Neural cell (in vitro differentiated cells): ENCODE results near the gene SLC26A2. TPM values are rescaled to one million over a fixed set of nuclear protein-coding genes. Genes with fewer than 3 reads are reported as not detected.

Source experiments
- H2AFZ ChIP-seq: fragments of 200-600, 300-800 bp; sonication (generic), shearing (Covaris generic); 2 replicates; pipeline ENCODE4 v1.6.0; 2014; ENCODE audit warnings: low read depth, mild to moderate bottlenecking, antibody characterized with exemption, low read length, moderate library complexity
- H3F3A ChIP-seq: fragments of 200-600 bp; shearing (Covaris generic); 2 replicates; pipeline ENCODE4 v1.6.1; 2016; ENCODE audit warnings: mild to moderate bottlenecking, moderate library complexity, mixed read lengths, antibody characterized with exemption, low read length; ENCODE audit not compliant: insufficient read depth, poor library complexity, severe bottlenecking
- H3K27ac ChIP-seq: fragments of 200-600, 300-800 bp; sonication (generic), shearing (Covaris generic); 2 replicates; pipeline ENCODE4 v1.5.1; 2014; ENCODE audit warnings: mild to moderate bottlenecking, low read length, moderate library complexity
- H3K27me3 ChIP-seq: fragments of 300-800, 200-600 bp; sonication (generic), shearing (Covaris generic); 2 replicates; pipeline ENCODE4 v1.6.0; 2014; ENCODE audit warnings: mild to moderate bottlenecking, low read depth, low read length, moderate library complexity; ENCODE audit not compliant: insufficient read depth
- H3K36me3 ChIP-seq: fragments of 300-800, 200-600 bp; sonication (generic), shearing (Covaris generic); 2 replicates; pipeline ENCODE4 v1.5.1; 2014; ENCODE audit warnings: mild to moderate bottlenecking, antibody characterized with exemption, low read length, moderate library complexity; ENCODE audit not compliant: insufficient read depth
- H3K4me2 ChIP-seq: fragments of 300-800, 200-600 bp; sonication (generic), shearing (Covaris generic); 2 replicates; pipeline ENCODE4 v1.6.0; 2014; ENCODE audit warnings: mild to moderate bottlenecking, low read length
- H3K4me3 ChIP-seq: fragments of 300-800, 200-600 bp; sonication (generic), shearing (Covaris generic); 2 replicates; pipeline ENCODE4 v1.5.1; 2014; ENCODE audit warnings: mild to moderate bottlenecking, low read length, moderate library complexity
- H3K79me2 ChIP-seq: fragments of 200-600 bp; shearing (Covaris generic); replicated peaks from 2 replicates; pipeline ENCODE4 v1.6.0; 2014; ENCODE audit warnings: mild to moderate bottlenecking, low read length, moderate library complexity; ENCODE audit not compliant: insufficient read depth
- H3K9ac ChIP-seq: fragments of 300-800, 200-600 bp; sonication (generic), shearing (Covaris generic); 2 replicates; pipeline ENCODE4 v1.6.1; 2016; ENCODE audit warnings: mild to moderate bottlenecking, low read length, mixed read lengths
- H3K9me2 ChIP-seq: fragments of 200-600 bp; shearing (Covaris generic); 2 replicates; pipeline ENCODE4 v1.6.1; 2016; ENCODE audit warnings: mild to moderate bottlenecking, low read length, mixed read lengths; ENCODE audit not compliant: insufficient read depth
- H3K9me3 ChIP-seq: fragments of 200-600, 300-800 bp; sonication (generic), shearing (Covaris generic); 2 replicates; pipeline ENCODE4 v1.6.1; 2016; ENCODE audit warnings: mild to moderate bottlenecking, mixed run types, low read length, moderate library complexity, mixed read lengths
- H4K20me1 ChIP-seq: fragments of 200-600 bp; shearing (Covaris generic); 2 replicates; pipeline ENCODE4 v1.6.1; 2016; ENCODE audit warnings: mild to moderate bottlenecking, mixed run types; ENCODE audit not compliant: insufficient read depth
- EP300 ChIP-seq: fragments of 450-650 bp; conservative IDR thresholded peaks from 2 replicates; pipeline ENCODE4 v1.6.1; 2014; ENCODE audit warnings: antibody characterized with exemption, mild to moderate bottlenecking, moderate library complexity; ENCODE audit not compliant: poor library complexity, severe bottlenecking
- EZH2 ChIP-seq: fragments of 200-600, 300-800 bp; shearing (Covaris generic), sonication (generic); IDR thresholded peaks from 2 replicates; pipeline ENCODE4 v1.6.1; 2014; ENCODE audit warnings: antibody characterized with exemption, low read length, borderline replicate concordance, mild to moderate bottlenecking; ENCODE audit not compliant: insufficient read depth, poor library complexity, severe bottlenecking
- MXI1 ChIP-seq: fragments of 450-650 bp; conservative IDR thresholded peaks from 2 replicates; pipeline ENCODE4 v1.6.1; 2014; ENCODE audit warnings: antibody characterized with exemption, mild to moderate bottlenecking; ENCODE audit not compliant: poor library complexity, severe bottlenecking
- POLR2AphosphoS5 ChIP-seq: IDR thresholded peaks from 2 replicates; pipeline ENCODE4 v1.6.1; 2012
- RAD21 ChIP-seq: fragments of 450-650 bp; conservative IDR thresholded peaks from 2 replicates; pipeline ENCODE4 v1.6.1; 2014; ENCODE audit warnings: antibody characterized with exemption, mild to moderate bottlenecking, moderate library complexity
- SMC3 ChIP-seq: fragments of 450-650 bp; conservative IDR thresholded peaks from 2 replicates; pipeline ENCODE4 v1.6.1; 2014; ENCODE audit warnings: antibody characterized with exemption, mild to moderate bottlenecking, moderate library complexity; ENCODE audit not compliant: poor library complexity
- TAF1 ChIP-seq: IDR thresholded peaks from 2 replicates; pipeline ENCODE4 v1.6.1; 2012; ENCODE audit warnings: low read depth
- polyA plus RNA-seq: library from polyadenylated mRNA; depleted of rRNA; stranded (reverse); fragments of >200 nt; gene quantifications from 2 replicates; pipeline ENCODE4 v1.2.3, GENCODE V29; 2014
- TF ChIP-seq, protein P1 (sequence below): IDR thresholded peaks from 2 replicates; pipeline ENCODE4 v1.6.1; 2012; ENCODE audit warnings: borderline replicate concordance
- TF ChIP-seq, protein P2 (sequence below): fragments of 450-650 bp; IDR thresholded peaks from 2 replicates; pipeline ENCODE4 v1.5.1; 2014; ENCODE audit warnings: antibody characterized with exemption, mild to moderate bottlenecking, moderate library complexity; ENCODE audit not compliant: poor library complexity, severe bottlenecking

The SLC26A2 gene
- polyA plus RNA-seq, 1 donor from 2014 or later = 5.4 TPM

DNA sequence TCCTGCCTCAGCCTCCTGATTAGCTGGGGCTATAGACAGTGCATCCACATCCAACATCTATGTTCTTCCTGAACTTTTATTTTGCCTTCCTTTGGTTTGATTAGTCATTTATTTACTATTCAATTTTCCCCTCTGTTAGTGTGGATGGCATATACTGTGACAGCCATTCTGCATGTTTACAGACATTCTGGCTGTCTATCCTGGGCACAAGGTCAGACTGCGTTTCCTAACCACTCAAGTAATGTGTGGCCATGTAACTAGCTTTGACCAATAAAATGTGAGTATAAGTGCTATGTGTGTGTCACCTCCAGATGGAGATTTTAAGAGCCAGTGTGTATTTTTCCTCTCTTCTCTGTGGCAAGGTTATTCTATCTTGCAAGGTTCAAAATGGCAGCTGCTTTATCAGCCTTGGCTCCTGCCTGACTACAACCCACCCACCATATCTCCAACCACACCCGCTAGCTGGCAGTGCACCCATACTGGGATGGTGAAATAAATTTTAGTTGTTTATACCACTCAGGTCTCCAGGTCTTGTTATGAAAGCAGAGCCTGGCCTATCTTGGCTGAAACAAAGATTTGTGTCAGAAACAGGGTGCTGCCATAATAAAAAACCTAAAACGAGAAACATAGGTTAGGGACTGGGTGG lies 48.2 kb upstream of the SLC26A2 start:
- no peak for TF ChIP-seq TAF1
- TF ChIP-seq, protein P1, sequence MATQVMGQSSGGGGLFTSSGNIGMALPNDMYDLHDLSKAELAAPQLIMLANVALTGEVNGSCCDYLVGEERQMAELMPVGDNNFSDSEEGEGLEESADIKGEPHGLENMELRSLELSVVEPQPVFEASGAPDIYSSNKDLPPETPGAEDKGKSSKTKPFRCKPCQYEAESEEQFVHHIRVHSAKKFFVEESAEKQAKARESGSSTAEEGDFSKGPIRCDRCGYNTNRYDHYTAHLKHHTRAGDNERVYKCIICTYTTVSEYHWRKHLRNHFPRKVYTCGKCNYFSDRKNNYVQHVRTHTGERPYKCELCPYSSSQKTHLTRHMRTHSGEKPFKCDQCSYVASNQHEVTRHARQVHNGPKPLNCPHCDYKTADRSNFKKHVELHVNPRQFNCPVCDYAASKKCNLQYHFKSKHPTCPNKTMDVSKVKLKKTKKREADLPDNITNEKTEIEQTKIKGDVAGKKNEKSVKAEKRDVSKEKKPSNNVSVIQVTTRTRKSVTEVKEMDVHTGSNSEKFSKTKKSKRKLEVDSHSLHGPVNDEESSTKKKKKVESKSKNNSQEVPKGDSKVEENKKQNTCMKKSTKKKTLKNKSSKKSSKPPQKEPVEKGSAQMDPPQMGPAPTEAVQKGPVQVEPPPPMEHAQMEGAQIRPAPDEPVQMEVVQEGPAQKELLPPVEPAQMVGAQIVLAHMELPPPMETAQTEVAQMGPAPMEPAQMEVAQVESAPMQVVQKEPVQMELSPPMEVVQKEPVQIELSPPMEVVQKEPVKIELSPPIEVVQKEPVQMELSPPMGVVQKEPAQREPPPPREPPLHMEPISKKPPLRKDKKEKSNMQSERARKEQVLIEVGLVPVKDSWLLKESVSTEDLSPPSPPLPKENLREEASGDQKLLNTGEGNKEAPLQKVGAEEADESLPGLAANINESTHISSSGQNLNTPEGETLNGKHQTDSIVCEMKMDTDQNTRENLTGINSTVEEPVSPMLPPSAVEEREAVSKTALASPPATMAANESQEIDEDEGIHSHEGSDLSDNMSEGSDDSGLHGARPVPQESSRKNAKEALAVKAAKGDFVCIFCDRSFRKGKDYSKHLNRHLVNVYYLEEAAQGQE = no peak
- H3K4me2 ChIP-seq = no peak overlapping the region
- H3K79me2 ChIP-seq = no peaks in the 10 kb centered on the region
- H2AFZ ChIP-seq = no peak overlapping the region
- H3K27ac ChIP-seq = no peak overlapping the region
- no peak overlapping the region for H3K4me3 ChIP-seq
- no peaks in the 10 kb centered on the region for H3K9me2 ChIP-seq
- H4K20me1 ChIP-seq = no peaks in the 10 kb centered on the region
- H3K27me3 ChIP-seq = no peaks in the 10 kb centered on the region
- H3K9ac ChIP-seq = no peak overlapping the region
- no peaks in the 10 kb centered on the region for H3K9me3 ChIP-seq
- H3K36me3 ChIP-seq = no peaks in the 10 kb centered on the region
- no peaks in the 10 kb centered on the region for H3F3A ChIP-seq

DNA sequence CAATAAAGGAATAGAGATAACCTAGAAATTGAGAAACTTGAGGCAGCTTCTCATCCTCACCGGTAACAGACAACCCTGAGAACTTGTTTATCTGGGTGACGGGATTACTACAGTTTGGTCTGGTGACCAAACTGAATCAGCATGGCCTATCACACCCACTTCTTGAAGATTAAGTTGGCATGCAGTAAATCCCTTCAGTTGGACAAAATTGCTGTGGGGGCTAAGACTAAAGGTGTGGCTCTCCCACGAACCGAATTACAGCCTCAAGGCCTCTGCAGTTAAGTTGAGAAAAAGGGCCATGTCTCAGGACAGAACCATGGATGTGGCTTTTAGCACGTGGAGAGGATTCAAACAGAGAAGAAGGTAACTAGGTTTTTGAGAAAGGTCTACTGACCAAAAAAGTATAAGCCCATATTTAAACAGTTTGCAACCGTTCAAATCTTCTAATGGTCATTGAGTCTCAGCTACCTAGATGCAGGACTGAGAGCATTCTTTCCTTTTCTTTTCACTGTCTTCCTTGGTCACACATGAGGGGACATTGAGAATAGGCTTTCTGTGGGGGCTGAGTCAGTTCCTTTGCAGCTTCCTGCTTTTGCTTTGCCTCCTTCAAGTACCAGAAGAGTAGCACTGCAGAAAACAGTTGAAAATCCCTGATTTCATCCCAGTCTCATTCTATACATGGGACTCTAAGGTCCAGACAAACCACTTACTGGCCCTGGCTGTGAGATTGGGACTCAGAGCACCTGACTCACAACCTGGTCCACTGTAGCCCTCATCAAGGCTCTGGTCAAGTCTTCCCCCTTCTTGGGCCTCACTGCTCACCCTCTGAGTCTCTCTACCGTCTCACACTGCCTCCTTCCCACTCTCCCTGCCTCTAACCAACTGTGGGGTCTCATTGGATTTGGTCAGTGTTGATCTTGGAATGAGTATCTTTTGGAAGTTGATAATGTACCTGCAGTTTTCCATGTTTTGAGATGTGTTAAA lies 46.8 kb upstream of the SLC26A2 start:
- no peaks in the 10 kb centered on the region for H3F3A ChIP-seq
- no peak overlapping the region for H3K4me2 ChIP-seq

More for the DNA sequence above, 46.8 kb upstream of the SLC26A2 start:
- Histone ChIP-seq H3K36me3 (no peaks in the 10 kb centered on the region), H3K9me3 (no peaks in the 10 kb centered on the region), H3K9ac (no peak overlapping the region), H4K20me1 (no peaks in the 10 kb centered on the region), H3K27ac (no peak overlapping the region), H2AFZ (no peak overlapping the region), H3K79me2 (no peaks in the 10 kb centered on the region), H3K4me3 (no peak overlapping the region), H3K27me3 (no peaks in the 10 kb centered on the region), H3K9me2 (no peaks in the 10 kb centered on the region)
- no peak for TF ChIP-seq EP300
- TF ChIP-seq, protein P1 = no peak
- TF ChIP-seq SMC3 = no peak
- TF ChIP-seq, protein P2, sequence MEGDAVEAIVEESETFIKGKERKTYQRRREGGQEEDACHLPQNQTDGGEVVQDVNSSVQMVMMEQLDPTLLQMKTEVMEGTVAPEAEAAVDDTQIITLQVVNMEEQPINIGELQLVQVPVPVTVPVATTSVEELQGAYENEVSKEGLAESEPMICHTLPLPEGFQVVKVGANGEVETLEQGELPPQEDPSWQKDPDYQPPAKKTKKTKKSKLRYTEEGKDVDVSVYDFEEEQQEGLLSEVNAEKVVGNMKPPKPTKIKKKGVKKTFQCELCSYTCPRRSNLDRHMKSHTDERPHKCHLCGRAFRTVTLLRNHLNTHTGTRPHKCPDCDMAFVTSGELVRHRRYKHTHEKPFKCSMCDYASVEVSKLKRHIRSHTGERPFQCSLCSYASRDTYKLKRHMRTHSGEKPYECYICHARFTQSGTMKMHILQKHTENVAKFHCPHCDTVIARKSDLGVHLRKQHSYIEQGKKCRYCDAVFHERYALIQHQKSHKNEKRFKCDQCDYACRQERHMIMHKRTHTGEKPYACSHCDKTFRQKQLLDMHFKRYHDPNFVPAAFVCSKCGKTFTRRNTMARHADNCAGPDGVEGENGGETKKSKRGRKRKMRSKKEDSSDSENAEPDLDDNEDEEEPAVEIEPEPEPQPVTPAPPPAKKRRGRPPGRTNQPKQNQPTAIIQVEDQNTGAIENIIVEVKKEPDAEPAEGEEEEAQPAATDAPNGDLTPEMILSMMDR = no peak
- TF ChIP-seq MXI1 = no peak
- no peak for TF ChIP-seq EZH2
- no peak for TF ChIP-seq TAF1
- TF ChIP-seq RAD21 = no peak
- no peak for TF ChIP-seq POLR2AphosphoS5
